Neural progenitor cell (in vitro differentiated cells): ENCODE results near the gene KRTAP20-2.

Experiments
- CTCF ChIP-seq: fragments of 200-600 bp; sonication (generic); IDR thresholded peaks from 2 replicates; pipeline ENCODE4 v1.5.1; 2017; ENCODE audit warnings: antibody characterized with exemption, mild to moderate bottlenecking
- EZH2 ChIP-seq: fragments of 200-600 bp; sonication (generic); IDR thresholded peaks from 2 replicates; pipeline ENCODE4 v1.6.1; 2017; ENCODE audit warnings: antibody characterized with exemption, mild to moderate bottlenecking, moderate library complexity

GRCh38 chr21:30600787-30601186 is 34.2 kb upstream of the KRTAP20-2 start, which contains the start of gene KRTAP22-1:
- TF ChIP-seq EZH2: no peak
- TF ChIP-seq CTCF: no peak
